ENCODE measurements around the gene TTLL5.
"Not testable (repeated sequence)": the region's sequence is repeated elsewhere in the genome, so short reads cannot be mapped to it uniquely, and the experiment has no call there.

The TTLL5 gene

GRCh38 chr14:75650253-75651058 is 10.6 kb upstream of the TTLL5 start:
- no peak for DNase-seq

DNA sequence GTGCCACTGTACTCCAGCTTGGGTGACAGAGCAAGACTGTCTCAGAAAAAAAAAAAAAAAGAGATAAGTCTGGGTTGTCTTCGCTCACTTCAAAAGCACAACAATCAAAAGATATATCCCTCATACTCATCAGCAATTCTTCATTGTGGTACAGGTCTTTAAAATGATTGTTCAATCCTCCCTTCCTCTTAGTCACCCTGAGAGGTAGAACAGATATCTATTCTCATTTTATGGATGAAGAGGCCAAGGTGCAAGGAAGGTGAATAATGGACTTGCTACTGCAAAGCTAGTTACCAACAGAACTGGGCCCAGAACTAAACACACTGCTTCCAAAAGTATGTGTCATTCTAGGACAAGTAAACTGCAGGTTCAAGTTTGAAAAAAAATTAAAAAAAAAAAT is 7.5 kb upstream of the TTLL5 start:
- DNase-seq: no peak

DNA sequence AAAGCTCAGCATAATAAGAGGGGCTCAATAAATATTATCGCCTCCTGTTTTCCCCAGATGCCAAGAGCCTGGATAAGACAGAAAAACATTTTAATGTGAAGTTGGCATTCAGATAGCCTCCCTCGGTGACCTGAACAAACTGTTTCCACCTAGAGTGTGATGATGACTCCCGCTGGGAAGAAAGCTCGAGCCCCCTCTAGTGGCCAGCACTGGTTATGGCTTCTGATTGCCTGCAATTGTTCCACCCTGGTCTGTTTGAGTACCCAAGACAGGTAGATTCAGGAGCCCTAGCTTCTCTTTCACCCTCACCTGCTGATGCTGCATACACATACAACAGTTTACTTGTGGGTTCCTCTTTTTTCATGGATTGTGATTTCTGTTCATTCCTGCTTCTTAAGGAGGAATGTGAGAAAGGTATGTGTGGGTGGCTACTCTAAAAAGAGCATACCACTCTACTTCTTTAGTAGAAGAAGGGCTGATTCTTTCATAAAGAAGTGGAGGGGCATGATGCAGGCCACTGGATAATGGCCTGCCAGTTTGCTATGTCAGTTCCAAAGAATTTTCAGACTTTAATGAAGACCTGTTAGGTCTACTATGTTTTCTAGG is 6.8 kb upstream of the TTLL5 start:
- DNase-seq: peak; percentile 46 to 56

DNA sequence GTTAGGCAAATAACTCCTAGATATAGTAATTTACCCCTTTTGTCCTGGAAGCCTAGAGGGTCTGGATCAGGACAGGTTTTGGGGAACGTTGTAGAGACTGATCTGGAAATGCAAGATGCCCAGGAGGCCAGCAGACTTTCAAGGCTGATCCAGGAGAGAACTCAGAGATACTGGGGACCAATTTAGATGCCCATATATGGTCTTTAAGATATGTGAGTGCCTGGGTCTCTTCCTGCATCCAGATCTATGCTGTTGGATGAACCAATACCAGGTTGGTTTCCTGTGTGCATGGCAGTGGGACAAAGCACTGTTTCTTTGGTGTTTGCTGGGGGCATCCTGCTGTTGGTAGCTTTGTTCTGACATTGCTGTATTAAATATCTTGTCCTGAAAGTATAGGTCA is 5.8 kb upstream of the TTLL5 start:
- DNase-seq: no peak

DNA sequence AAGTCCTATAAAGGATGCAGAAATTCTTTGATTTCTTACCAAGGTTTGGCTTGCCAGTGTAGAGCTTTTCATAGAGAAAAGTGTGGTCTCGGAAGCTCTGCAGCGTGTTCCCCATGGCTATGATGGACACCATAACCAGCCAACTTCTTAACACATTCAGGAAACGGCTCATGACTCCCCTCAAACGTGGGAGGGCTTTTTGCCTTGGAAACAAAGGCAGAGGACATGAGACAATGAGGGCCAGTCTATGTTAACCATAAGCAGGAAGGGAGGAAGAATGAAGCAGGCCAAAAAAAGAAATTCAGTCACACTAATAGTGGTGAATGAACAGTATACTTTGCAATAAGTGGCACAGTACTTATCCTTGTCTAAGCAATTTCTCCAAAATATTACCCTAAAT is 3.7 kb upstream of the TTLL5 start:
- no peak for DNase-seq

DNA sequence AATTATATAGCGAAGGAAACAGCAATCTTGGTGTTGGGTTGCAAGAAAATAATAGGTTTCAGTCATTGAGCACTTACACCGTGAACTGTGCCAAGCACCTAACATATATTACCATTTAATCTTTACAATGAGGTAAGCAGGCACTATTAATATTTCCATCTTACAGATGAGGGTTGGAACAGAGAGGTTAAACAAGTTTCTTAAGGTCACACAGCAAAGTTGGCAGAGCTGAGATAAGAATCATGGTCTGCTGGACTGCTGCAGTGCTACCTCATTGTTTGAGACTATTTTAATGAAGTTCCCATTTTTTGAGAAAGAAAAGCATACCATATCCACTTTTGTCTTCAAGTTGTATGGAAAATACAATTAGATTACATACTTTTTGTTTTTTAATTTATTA is 2.1 kb upstream of the TTLL5 start:
- no peak for DNase-seq

DNA sequence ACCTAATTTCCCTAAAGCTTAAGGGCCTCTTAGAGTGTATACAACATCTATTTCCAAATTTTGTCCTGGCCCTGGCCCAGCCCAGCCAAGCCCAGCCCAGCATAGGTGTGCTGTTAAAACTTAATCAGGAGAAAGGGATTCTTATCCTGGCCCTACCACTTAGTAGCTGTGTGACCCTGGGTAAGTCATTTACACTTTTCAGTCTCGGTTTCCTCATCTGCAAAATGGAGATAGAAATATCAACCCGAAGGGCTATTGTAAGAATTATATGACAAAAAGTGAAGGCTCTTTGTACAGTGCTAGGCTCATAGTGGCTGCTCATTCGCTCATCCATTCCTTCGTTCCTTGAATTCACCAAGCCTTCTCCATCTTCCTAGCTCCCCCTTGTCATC is 812 bp upstream of the TTLL5 start:
- no peak for DNase-seq

DNA sequence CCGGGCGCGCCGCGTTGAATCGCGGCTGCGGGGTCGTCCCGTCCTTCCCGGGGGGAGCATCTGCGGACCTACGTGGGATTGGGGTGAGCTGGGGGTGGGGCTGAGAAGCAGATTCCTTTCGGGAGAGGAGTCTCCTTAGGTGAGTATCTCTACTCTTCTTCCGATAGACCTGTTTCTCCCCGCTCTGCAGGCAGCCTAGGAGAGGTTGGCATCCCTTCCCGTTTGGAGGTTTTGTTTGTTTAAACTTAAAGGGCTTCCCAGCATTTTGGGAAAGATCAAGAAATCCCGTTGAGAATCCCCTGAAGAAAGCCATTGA is 411 bp downstream of the TTLL5 start:
- no peak for DNase-seq

- no peak for DNase-seq
Observed at GRCh38 chr14:75662966-75663365, 1.9 kb downstream of the TTLL5 start.

DNA sequence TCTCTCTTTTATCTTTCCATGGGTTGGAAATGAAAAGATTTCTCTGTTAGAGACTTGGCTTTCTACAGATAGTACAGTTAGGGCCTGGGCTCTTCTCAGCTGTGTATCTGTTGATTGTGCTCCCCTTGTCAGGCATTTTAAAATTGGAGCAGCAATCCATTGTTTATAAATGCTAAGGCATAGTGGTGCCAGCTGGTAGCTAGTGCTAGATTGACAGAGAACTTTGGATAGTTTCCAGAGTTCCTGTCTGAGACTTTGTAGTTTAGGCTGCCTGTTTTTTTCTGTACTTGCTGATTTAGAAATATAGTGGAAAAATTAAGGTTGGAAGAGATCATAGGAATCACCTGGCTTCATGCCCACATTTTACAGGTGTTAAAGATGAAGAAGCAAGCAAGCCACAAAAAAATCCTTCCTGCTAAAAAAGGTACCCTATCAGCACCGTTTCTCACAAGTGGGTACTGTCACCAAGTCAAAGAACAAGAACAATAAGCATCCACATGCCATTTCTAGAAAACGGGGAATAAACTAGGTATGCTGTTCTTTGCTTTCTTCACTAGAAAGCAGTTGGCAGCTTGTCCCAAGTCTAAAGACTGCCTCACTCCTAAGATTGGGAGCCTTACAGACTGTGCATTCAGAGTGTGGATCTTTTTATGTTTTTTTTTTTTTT is 6.2 kb downstream of the TTLL5 start:
- no peak for DNase-seq

GRCh38 chr14:75672605-75673192 is 11.7 kb downstream of the TTLL5 start:
- no peak for DNase-seq

DNA sequence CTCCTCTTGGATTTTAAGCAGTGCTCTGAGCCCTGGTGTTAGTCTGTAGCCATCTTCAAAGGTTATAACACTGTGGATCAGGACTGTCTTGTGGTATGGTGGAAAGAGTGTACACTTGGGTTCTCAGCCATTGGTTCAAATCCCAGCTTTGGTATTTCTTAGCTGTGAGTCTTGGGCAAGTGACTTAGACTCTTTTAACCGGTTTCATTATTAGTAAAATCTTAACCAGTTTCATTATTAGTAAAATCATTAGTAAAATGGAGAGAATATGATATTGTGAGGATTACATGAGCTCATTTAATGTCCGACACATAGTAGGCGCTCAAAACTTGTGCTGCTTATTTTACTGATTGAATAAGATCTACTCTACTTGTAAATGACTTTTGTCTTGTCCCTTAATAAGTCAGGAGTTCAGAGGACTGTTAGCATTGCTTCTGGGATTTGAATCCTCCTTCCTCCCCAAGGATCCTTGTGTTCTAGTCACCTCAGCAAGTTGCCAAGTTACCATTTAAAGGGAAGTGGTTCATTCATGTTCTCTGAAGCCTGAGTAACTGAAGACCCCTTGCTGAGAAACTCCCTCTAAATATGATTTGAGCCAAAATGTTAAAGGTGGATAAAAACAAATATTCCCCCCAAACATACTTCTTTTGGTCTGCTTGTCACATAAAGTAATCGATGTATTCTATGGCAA is 12.4 kb downstream of the TTLL5 start:
- DNase-seq: no peak

GRCh38 chr14:75675265-75675960 is 14.4 kb downstream of the TTLL5 start:
- no peak for DNase-seq

GRCh38 chr14:75685910-75686309 is 24.9 kb downstream of the TTLL5 start:
- DNase-seq: no peak

DNA sequence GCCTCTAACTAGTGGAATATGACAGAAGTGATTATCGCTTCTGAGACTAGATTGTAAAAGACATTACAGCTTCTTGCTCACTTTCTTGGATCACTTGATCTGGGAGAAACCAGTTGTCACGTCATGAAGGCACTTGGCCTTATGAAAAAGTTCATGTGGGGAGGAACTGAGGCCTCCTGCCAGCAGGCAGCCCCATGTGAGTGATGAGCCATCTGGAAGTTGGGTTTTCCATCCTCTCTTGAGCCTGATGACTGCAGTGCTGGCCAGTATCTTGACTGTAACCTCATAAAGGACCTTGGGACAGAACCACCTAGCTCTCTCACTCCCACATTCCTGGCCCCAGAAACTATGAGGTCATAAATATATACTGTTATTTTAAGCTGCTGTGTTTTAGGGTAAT is 28.0 kb downstream of the TTLL5 start:
- DNase-seq: no peak

- DNase-seq: no peak
Observed at GRCh38 chr14:75690010-75690409, 29.0 kb downstream of the TTLL5 start.

- not testable (repeated sequence) for DNase-seq
Observed at GRCh38 chr14:75695025-75695424, 34.0 kb downstream of the TTLL5 start.

GRCh38 chr14:75697386-75697785 is 36.3 kb downstream of the TTLL5 start:
- DNase-seq: no peak

GRCh38 chr14:75697918-75698317 is 36.9 kb downstream of the TTLL5 start:
- DNase-seq: no peak

GRCh38 chr14:75699331-75699730 is 38.3 kb downstream of the TTLL5 start:
- no peak for DNase-seq

DNA sequence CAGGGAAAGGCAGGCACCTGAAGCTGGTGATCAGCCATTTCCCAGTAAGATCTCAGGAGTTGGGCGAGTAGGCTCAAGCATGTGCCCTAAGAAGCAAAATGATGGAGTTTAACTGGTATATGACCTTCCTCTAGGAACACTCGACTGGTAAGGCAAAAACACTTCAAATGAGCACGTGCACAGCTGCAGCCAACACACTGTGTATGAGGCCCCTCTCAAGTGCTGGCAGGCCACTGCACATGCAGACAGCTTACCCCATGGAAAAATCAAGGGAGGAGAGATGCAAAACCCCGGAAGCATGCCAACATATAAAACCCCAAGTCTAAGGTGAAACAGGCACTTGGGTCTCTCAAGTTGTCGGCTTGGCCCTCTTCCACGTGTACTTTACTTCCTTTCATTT is 39.2 kb downstream of the TTLL5 start:
- no peak for DNase-seq

GRCh38 chr14:75702122-75702521 is 41.1 kb downstream of the TTLL5 start:
- no peak for DNase-seq

Measured in bone marrow (tissue), 2 donors.